LNCAP (cell line): ENCODE measurements around the gene ORAI3.

Source experiments
- TF ChIP-seq, protein P1 (sequence below): fragments of 450-650 bp; IDR thresholded peaks from 2 replicates; pipeline ENCODE4 v1.5.1; 2017; ENCODE audit warnings: mild to moderate bottlenecking

The ORAI3 gene

DNA sequence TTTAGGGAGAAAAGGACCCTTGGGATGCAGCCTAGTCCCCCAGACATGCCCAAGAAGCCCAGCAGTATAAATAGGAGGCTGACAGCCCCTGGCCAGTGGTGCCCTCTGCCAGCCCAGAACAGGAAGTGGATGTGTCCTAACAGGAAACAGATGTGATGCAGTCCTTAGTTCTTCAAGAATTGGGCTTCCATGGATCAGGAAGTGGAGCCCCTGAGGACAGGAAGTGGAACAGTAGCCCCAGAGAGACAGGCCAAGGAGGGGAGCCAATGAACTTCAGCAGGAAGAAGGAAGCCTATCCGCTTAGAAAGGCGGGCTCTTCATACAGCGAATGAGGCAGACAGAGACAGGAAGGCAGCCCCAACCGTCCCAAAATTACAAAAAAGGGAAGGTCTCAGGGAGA is 45.3 kb upstream of the ORAI3 start:
- TF ChIP-seq, protein P1, sequence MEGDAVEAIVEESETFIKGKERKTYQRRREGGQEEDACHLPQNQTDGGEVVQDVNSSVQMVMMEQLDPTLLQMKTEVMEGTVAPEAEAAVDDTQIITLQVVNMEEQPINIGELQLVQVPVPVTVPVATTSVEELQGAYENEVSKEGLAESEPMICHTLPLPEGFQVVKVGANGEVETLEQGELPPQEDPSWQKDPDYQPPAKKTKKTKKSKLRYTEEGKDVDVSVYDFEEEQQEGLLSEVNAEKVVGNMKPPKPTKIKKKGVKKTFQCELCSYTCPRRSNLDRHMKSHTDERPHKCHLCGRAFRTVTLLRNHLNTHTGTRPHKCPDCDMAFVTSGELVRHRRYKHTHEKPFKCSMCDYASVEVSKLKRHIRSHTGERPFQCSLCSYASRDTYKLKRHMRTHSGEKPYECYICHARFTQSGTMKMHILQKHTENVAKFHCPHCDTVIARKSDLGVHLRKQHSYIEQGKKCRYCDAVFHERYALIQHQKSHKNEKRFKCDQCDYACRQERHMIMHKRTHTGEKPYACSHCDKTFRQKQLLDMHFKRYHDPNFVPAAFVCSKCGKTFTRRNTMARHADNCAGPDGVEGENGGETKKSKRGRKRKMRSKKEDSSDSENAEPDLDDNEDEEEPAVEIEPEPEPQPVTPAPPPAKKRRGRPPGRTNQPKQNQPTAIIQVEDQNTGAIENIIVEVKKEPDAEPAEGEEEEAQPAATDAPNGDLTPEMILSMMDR, result no peak

DNA sequence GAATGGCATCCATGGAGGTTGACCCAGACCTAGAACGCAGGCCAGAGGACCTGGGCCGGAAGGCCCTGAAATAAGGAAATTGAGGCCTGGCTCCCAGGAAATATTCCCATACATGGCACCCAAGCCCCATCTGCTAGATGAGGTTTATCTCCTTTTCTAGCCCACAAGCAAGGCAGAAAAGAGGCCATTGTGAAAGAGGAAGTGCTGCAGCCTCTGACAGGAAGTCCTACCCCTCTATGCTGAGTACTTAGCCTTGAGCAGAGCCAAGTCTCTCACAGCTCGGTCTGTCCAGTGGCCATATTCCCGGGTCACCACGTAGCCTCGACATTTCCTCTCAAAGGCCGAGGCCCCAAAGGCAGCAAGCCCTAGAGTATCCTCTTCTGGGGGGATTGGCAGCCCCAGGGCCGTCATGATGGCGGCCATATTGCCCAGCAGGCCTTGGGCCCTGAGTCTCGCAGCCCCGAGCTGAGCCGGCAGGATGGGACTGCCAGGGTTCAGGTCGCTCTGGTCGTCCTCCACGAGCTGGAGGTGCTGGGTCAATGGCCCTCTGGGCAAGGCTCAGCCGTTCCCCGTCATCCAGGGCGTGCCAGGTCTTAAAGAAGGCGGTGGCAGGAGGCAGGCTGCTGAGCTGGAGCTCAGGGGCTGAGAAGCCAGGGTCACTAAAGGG is 44.6 kb upstream of the ORAI3 start:
- TF ChIP-seq, protein P1, result no peak

DNA sequence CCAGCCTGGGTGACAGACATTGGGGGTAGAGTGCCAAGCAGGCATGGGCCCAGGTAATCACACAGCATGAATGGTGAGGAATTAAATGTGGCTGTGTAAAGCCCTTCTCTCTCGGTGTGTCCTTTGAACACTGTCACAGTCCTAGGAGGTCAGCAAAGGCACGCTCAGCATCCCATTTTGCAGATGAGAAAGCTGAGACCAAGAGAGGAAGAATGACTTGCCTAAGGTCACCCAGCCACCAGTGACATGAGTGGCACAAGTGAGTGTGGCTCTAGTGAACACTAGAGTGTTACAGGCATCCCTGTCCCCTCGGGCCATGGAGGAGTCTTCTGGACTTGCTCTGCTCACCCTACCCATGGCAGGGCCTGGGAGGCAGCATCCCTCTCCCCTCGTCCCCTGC is 41.8 kb upstream of the ORAI3 start:
- TF ChIP-seq, protein P1, result no peak

DNA sequence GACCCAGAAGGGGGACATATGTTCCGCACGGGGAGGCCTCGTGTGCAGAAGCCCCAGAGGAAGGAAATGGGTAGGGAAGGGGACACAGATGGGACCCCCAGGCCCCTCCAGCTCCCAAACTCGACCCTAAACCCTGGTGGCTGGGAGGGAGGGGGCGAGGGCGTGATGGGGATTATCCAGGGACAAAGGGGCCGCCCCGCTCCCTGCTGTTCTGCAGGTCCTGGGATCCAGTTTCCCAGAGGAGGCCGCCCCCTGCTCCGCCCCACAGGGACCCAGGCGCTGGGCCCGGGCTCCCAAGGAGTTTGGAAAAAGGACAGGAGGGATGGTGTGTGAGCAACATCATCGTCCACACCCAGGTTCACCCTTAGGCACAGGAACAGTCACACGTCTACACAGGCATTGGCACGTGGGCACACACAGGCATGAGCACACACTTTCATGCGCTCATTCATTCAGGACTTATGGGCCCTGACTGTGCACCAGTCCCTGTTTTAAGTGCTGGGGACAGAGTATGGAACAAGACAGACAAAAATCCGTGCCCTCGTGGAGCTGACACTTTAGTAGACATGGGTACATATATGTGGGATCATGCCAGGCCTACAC is 38.3 kb upstream of the ORAI3 start:
- TF ChIP-seq, protein P1, result no peak

DNA sequence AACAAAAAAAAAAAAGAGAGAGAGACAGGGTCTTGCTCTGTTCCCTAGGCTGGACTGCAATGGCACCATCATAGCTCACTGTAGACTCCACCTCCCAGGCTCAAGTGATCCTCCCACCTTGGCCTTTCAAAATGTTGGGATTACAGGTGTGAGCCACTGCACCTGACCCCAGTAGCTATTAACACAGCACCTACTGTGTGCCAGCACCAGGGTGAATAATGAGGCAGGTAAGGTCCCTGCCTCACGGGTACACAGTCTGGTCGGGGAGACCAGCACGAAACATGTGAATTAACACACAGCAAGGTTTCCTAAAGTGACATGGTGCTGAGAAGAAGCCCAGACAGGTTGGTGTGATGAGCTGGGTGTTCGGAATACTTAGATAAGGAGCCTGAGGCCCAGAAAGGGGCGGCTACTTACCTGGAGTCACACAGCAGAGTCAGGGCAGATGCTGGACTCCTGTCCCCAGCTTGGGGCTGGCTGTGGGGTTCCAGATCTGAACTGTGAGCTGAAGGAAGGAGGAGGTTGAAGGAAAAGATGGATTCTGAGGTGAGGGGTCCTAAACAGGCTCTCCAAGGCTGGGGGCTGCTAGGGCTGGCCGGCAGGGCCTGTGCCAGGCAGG is 36.0 kb upstream of the ORAI3 start:
- TF ChIP-seq, protein P1, result no peak

DNA sequence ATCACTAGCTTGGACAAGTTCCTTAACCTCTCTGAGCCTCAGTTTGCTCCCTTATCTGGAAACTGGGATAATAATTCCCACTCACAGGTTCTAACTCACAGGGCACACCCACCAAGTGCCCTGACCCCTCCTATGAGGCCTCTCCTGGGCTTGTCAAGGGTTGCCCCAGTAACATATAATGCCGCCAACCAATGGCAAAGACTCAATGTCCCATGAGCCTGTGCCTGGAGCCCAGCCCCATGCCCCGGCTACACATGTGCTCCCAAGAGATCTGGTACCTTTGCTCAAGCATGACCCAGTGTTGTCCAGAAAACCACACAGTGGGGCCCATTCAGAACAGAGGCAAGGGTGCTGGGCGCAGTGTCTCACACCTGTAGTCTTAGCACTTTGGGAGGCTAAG is 34.0 kb upstream of the ORAI3 start:
- TF ChIP-seq, protein P1, result no peak

DNA sequence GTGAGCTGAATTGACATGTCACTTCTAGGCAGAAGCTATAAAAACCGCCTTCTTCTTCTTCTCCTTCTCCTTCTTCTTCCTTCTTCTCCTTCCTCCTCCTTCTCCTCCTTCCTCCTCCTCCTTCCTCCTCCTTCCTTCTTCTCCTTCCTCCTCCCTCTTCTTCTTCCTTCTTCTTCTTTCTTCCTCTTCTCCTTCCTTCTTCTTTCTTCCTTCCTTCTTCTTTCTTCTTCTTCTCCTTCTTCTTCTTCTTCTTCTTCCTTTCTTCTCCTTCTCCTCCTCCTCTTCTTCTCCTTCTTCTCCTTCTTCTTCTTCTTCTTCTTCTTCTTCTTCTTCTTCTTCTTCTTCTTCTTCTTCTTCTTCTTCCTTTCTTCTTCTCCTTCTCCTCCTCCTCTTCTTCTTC is 30.3 kb upstream of the ORAI3 start:
- TF ChIP-seq, protein P1, result no peak
